ENCODE measurements around the gene TFDP2.

TFDP2 gene

GRCh38 chr3:141940194-141940776 lies 209.1 kb downstream of the TFDP2 start (continued):
- TF ChIP-seq, protein P1, sequence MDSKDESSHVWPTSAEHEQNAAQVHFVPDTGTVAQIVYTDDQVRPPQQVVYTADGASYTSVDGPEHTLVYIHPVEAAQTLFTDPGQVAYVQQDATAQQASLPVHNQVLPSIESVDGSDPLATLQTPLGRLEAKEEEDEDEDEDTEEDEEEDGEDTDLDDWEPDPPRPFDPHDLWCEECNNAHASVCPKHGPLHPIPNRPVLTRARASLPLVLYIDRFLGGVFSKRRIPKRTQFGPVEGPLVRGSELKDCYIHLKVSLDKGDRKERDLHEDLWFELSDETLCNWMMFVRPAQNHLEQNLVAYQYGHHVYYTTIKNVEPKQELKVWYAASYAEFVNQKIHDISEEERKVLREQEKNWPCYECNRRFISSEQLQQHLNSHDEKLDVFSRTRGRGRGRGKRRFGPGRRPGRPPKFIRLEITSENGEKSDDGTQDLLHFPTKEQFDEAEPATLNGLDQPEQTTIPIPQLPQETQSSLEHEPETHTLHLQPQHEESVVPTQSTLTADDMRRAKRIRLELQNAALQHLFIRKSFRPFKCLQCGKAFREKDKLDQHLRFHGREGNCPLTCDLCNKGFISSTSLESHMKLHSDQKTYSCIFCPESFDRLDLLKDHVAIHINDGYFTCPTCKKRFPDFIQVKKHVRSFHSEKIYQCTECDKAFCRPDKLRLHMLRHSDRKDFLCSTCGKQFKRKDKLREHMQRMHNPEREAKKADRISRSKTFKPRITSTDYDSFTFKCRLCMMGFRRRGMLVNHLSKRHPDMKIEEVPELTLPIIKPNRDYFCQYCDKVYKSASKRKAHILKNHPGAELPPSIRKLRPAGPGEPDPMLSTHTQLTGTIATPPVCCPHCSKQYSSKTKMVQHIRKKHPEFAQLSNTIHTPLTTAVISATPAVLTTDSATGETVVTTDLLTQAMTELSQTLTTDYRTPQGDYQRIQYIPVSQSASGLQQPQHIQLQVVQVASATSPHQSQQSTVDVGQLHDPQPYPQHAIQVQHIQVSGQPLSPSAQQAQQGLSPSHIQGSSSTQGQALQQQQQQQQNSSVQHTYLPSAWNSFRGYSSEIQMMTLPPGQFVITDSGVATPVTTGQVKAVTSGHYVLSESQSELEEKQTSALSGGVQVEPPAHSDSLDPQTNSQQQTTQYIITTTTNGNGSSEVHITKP (tag by site-specific recombination; IDR thresholded peaks at IDR 0.05) = peak; percentile 24; the same call in 1 of the 2 replicates
- TF ChIP-seq CTCF (tag by site-specific recombination; IDR thresholded peaks at IDR 0.05) (peak; percentile 11; the same call in 1 of the 2 replicates), ZBTB8A (tag by site-specific recombination; IDR thresholded peaks at IDR 0.05) (peak; percentile 40; the same call in 1 of the 2 replicates), ZNF398 (tag by site-specific recombination; IDR thresholded peaks at IDR 0.05) (peak; percentile 34; the same call in 1 of the 2 replicates), ZFP37 (tag by site-specific recombination; IDR thresholded peaks at IDR 0.05) (no peak)
- TF ChIP-seq, protein P2, sequence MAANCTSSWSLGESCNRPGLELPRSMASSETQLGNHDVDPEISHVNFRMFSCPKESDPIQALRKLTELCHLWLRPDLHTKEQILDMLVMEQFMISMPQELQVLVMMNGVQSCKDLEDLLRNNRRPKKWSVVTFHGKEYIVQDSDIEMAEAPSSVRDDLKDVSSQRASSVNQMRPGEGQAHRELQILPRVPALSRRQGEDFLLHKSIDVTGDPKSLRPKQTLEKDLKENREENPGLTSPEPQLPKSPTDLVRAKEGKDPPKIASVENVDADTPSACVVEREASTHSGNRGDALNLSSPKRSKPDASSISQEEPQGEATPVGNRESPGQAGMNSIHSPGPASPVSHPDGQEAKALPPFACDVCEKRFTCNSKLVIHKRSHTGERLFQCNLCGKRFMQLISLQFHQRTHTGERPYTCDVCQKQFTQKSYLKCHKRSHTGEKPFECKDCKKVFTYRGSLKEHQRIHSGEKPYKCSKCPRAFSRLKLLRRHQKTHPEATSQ (tag by site-specific recombination; IDR thresholded peaks at IDR 0.05) = no peak
- TF ChIP-seq, protein P3, sequence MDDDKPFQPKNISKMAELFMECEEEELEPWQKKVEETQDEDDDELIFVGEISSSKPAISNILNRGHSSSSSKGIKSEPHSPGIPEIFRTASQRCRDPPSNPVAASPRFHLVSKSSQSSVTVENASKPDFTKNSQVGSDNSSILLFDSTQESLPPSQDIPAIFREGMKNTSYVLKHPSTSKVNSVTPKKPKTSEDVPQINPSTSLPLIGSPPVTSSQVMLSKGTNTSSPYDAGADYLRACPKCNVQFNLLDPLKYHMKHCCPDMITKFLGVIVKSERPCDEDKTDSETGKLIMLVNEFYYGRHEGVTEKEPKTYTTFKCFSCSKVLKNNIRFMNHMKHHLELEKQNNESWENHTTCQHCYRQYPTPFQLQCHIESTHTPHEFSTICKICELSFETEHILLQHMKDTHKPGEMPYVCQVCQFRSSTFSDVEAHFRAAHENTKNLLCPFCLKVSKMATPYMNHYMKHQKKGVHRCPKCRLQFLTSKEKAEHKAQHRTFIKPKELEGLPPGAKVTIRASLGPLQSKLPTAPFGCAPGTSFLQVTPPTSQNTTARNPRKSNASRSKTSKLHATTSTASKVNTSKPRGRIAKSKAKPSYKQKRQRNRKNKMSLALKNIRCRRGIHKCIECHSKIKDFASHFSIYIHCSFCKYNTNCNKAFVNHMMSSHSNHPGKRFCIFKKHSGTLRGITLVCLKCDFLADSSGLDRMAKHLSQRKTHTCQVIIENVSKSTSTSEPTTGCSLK (tag by site-specific recombination; IDR thresholded peaks at IDR 0.05) = no peak

DNA sequence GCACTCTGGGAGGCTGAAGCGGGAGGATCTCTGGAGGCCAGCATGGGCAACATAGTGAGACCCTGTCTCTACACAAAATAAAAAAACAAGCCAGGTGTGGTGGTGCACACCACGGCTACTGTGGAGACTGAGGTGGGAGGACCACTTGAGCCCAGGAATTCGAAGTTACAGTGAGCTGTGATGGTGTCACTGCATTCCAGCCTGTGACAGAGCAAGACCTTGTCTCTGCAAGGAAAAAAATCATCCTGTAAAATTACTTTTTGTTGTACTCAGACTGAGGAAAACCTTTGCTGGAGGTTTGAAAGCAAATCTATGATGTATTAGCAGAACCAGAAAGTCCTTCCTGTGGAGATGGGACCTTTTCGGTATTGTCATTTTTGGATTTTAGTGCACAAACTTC lies 209.6 kb downstream of the TFDP2 start:
- no peaks in the 10 kb centered on the region for H3K9me3 ChIP-seq (ENCODE audit: control insufficient read depth, insufficient read depth, low read depth, low read length)
- no peak overlapping the region for H3K4me3 ChIP-seq (ENCODE audit: low read depth, low read length)
- ChIA-PET CTCF (interaction anchor here (0.6 to 1.2 kb wide), 2 partner anchors 192 to 340 kb away, joined by 4 to 7 read pairs; no protein-coding TSS in a partner anchor), POLR2A (no interaction called here)
- no peak overlapping the region for H3K27ac ChIP-seq (ENCODE audit: extremely low read depth, low read depth, low read length)
- H3K36me3 ChIP-seq (ENCODE audit: control insufficient read depth in 2 of 2, insufficient read depth in 1 of 2, low read length in 2 of 2) = no peaks in the 10 kb centered on the region
- peaks cover 7% of the 10 kb centered on the region; the same call in 1 of the 2 replicates for H3K4me1 ChIP-seq (ENCODE audit: control insufficient read depth, insufficient read depth, low read length)
- no peak for TF ChIP-seq ATF2 (tag by site-specific recombination; IDR thresholded peaks at IDR 0.05; ENCODE audit: low read depth)
- no peak for TF ChIP-seq HOXA7 (CRISPR knock-in tag; IDR thresholded peaks at IDR 0.05; ENCODE audit: borderline replicate concordance)
- TF ChIP-seq FEZF1 (tag by site-specific recombination; IDR thresholded peaks at IDR 0.05) = no peak
- TF ChIP-seq, protein P4, sequence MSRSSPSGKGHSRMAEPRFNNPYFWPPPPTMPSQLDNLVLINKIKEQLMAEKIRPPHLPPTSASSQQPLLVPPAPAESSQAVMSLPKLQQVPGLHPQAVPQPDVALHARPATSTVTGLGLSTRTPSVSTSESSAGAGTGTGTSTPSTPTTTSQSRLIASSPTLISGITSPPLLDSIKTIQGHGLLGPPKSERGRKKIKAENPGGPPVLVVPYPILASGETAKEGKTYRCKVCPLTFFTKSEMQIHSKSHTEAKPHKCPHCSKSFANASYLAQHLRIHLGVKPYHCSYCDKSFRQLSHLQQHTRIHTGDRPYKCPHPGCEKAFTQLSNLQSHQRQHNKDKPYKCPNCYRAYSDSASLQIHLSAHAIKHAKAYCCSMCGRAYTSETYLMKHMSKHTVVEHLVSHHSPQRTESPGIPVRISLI (tag by site-specific recombination; IDR thresholded peaks at IDR 0.05) = no peak
- TF ChIP-seq INSM2 (tag by site-specific recombination; IDR thresholded peaks at IDR 0.05) = no peak
- no peak for TF ChIP-seq TRIM28 (IDR thresholded peaks at IDR 0.05; ENCODE audit: borderline replicate concordance, low read length)
- TF ChIP-seq ZNF121 (tag by site-specific recombination; IDR thresholded peaks at IDR 0.05) = no peak
- TF ChIP-seq SP7 (tag by site-specific recombination; IDR thresholded peaks at IDR 0.05) = no peak
- TF ChIP-seq, protein P3 (tag by site-specific recombination; IDR thresholded peaks at IDR 0.05) = no peak
- no peak for TF ChIP-seq ZNF24 (tag by site-specific recombination; IDR thresholded peaks at IDR 0.05)
